Measurements from ENCODE around the gene NRIP1.

NRIP1 gene

GRCh38 chr21:14926186-14926585 lies 138.6 kb downstream of the NRIP1 start:
- H3K9me3 ChIP-seq (ENCODE audit: control insufficient read depth, insufficient read depth, low read length): no peaks in the 10 kb centered on the region
- H3K36me3 ChIP-seq (ENCODE audit: control insufficient read depth, insufficient read depth, low read length): no peaks in the 10 kb centered on the region
- H3K27ac ChIP-seq (ENCODE audit: low read length): no peak overlapping the region
- no CpG with 5 or more reads among the region's 3 CpGs for WGBS (ENCODE audit: insufficient coverage, insufficient read length)
- H3K27me3 ChIP-seq (ENCODE audit: control insufficient read depth, insufficient read depth, low read length): no peaks in the 10 kb centered on the region
- no peak for DNase-seq (ENCODE audit: low read depth, low spot score)
- no peaks in the 10 kb centered on the region for H3K4me1 ChIP-seq (ENCODE audit: control insufficient read depth, insufficient read depth, low read length)
- H3K4me3 ChIP-seq (ENCODE audit: low read length): no peak overlapping the region

DNA sequence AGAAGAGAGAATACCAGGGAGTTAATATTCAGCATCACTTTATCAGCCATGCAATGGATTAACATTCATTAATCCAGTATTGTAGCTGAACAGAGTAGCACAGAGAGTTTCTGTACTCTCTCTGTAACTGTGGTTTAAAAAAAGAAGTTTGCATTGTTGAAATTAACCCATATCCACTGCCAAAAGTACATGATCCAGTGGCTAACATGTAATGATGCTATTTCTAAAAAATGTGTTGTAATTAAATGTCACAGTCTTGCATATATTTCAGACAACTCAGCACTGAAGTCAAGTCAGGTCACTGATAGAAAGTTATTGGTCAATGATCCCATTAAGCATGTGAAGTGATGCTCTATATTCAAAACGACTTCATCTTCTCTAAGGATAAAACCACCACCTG lies 141.3 kb downstream of the NRIP1 start:
- Histone ChIP-seq H3K4me3 (ENCODE audit: low read length) (no peak overlapping the region), H3K27me3 (ENCODE audit: control insufficient read depth, insufficient read depth, low read length) (no peaks in the 10 kb centered on the region), H3K9me3 (ENCODE audit: control insufficient read depth, insufficient read depth, low read length) (no peaks in the 10 kb centered on the region), H3K27ac (ENCODE audit: low read length) (no peak overlapping the region), H3K36me3 (ENCODE audit: control insufficient read depth, insufficient read depth, low read length) (no peaks in the 10 kb centered on the region), H3K4me1 (ENCODE audit: control insufficient read depth, insufficient read depth, low read length) (no peaks in the 10 kb centered on the region)
- WGBS (ENCODE audit: insufficient coverage, insufficient read length): no CpG with 5 or more reads among the region's 1 CpG
- DNase-seq (ENCODE audit: low read depth, low spot score): no peak

GRCh38 chr21:14922980-14923379 lies 141.8 kb downstream of the NRIP1 start:
- Histone ChIP-seq H3K4me1 (ENCODE audit: control insufficient read depth, insufficient read depth, low read length) (no peaks in the 10 kb centered on the region), H3K4me3 (ENCODE audit: low read length) (no peak overlapping the region), H3K27ac (ENCODE audit: low read length) (no peak overlapping the region), H3K9me3 (ENCODE audit: control insufficient read depth, insufficient read depth, low read length) (no peaks in the 10 kb centered on the region), H3K27me3 (ENCODE audit: control insufficient read depth, insufficient read depth, low read length) (no peaks in the 10 kb centered on the region), H3K36me3 (ENCODE audit: control insufficient read depth, insufficient read depth, low read length) (no peaks in the 10 kb centered on the region)
- no peak for DNase-seq (ENCODE audit: low read depth, low spot score)
- WGBS (ENCODE audit: insufficient coverage, insufficient read length): no CpG with 5 or more reads among the region's 1 CpG

DNA sequence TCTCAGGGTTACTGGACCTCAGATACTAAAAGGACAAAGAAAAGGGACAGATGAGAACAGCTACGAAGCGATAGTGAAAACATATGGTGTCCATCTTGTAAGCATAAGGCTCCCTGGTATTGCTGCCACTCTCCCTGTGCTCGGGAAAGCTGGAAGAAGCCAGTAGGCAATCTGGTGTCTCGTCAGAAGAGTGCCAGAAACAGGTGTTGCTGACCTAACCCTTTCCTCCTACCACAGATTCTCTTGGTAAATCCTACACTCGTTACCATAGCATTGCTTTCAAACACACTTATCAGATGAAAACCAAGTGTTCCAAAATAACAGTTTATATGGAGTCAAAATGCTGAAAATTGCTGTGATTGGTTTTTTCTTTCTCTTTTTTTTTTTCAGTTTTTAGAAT lies 146.3 kb downstream of the NRIP1 start:
- Histone ChIP-seq H3K27me3 (ENCODE audit: control insufficient read depth, insufficient read depth, low read length) (no peaks in the 10 kb centered on the region), H3K4me3 (ENCODE audit: low read length) (no peak overlapping the region), H3K36me3 (ENCODE audit: control insufficient read depth, insufficient read depth, low read length) (no peaks in the 10 kb centered on the region), H3K27ac (ENCODE audit: low read length) (no peak overlapping the region), H3K4me1 (ENCODE audit: control insufficient read depth, insufficient read depth, low read length) (no peaks in the 10 kb centered on the region; the same call in 1 of the 2 replicates), H3K9me3 (ENCODE audit: control insufficient read depth, insufficient read depth, low read length) (no peaks in the 10 kb centered on the region)
- WGBS (ENCODE audit: insufficient coverage, insufficient read length): no CpG with 5 or more reads among the region's 5 CpGs
- DNase-seq (ENCODE audit: low read depth, low spot score): no peak

DNA sequence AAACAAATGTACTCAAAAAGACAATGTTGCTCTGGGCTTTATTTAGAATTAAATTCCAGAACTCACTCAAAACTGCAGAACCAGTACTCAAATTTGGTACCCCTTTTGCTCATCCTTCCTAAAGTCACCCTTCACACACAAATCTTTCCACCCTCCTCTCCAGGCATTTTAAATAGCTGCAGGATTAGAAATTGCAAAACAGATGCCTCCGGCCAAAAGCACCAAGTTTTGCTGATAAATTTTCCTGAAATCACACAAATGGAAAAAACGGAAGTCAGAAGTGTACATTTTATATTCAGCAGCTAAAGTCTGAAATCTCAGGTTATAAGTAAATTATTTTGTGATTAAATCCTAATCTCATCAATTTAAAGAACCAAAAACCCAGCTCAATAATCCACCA lies 147.0 kb downstream of the NRIP1 start:
- Histone ChIP-seq H3K4me3 (ENCODE audit: low read length) (no peak overlapping the region), H3K9me3 (ENCODE audit: control insufficient read depth, insufficient read depth, low read length) (no peaks in the 10 kb centered on the region), H3K36me3 (ENCODE audit: control insufficient read depth, insufficient read depth, low read length) (no peaks in the 10 kb centered on the region), H3K27me3 (ENCODE audit: control insufficient read depth, insufficient read depth, low read length) (no peaks in the 10 kb centered on the region), H3K4me1 (ENCODE audit: control insufficient read depth, insufficient read depth, low read length) (no peaks in the 10 kb centered on the region; the same call in 1 of the 2 replicates), H3K27ac (ENCODE audit: low read length) (no peak overlapping the region)
- no peak for DNase-seq (ENCODE audit: low read depth, low spot score)
- WGBS (ENCODE audit: insufficient coverage, insufficient read length): no CpG with 5 or more reads among the region's 2 CpGs

GRCh38 chr21:14916676-14917141 lies 148.1 kb downstream of the NRIP1 start:
- no peaks in the 10 kb centered on the region for H3K36me3 ChIP-seq (ENCODE audit: control insufficient read depth, insufficient read depth, low read length)
- WGBS (ENCODE audit: insufficient coverage, insufficient read length): no CpG with 5 or more reads among the region's 3 CpGs
- H3K4me1 ChIP-seq (ENCODE audit: control insufficient read depth, insufficient read depth, low read length): no peaks in the 10 kb centered on the region; the same call in 1 of the 2 replicates
- peak; percentile 25 for DNase-seq (ENCODE audit: low read depth, low spot score)
- H3K4me3 ChIP-seq (ENCODE audit: low read length): no peak overlapping the region
- no peaks in the 10 kb centered on the region for H3K9me3 ChIP-seq (ENCODE audit: control insufficient read depth, insufficient read depth, low read length)
- no peaks in the 10 kb centered on the region for H3K27me3 ChIP-seq (ENCODE audit: control insufficient read depth, insufficient read depth, low read length)
- no peak overlapping the region for H3K27ac ChIP-seq (ENCODE audit: low read length)

DNA sequence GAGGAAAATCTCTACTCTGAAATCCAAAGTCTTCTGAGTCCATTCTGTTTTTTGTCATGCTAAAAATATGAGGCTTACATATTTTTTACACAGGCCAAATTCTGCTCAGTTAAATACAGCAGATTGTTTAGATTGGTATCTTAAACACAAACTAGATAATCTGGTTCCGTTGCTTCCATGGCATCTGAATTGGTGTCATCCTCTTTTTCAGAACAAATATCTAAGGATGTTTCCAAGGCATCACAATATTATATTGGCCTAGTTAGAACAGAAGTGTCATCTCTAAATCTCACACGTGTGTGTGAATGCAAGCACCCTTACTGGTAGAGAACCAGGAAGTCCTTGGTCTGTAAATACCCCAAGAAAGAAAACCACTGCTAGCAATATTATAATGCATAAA lies 151.2 kb downstream of the NRIP1 start:
- no peak overlapping the region for H3K27ac ChIP-seq (ENCODE audit: low read length)
- WGBS (ENCODE audit: insufficient coverage, insufficient read length): no CpG with 5 or more reads among the region's 2 CpGs
- no peaks in the 10 kb centered on the region for H3K27me3 ChIP-seq (ENCODE audit: control insufficient read depth, insufficient read depth, low read length)
- H3K36me3 ChIP-seq (ENCODE audit: control insufficient read depth, insufficient read depth, low read length): no peaks in the 10 kb centered on the region
- H3K4me3 ChIP-seq (ENCODE audit: low read length): no peak overlapping the region
- DNase-seq (ENCODE audit: low read depth, low spot score): no peak
- no peaks in the 10 kb centered on the region for H3K9me3 ChIP-seq (ENCODE audit: control insufficient read depth, insufficient read depth, low read length)
- H3K4me1 ChIP-seq (ENCODE audit: control insufficient read depth, insufficient read depth, low read length): no peaks in the 10 kb centered on the region; the same call in 1 of the 2 replicates

DNA sequence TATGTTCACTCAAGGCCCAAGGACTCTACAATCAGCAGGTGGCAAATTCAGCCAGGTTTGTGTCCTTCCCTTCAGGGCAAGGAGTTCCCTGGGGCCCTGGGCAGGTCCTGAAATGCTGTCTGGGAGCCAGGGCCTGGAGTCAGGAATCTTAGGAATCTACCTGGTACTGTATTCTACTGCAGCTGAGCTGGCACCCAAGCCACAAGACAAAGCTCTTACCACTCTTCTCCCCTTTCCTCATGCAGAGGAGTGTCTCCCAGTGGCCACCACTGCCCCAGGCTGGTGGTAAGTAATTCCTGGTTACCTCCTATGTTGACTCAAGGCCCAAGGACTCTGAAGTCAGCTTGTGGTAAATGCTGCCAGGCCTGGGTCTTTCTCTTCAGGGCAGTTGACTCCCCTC lies 153.4 kb downstream of the NRIP1 start:
- no peaks in the 10 kb centered on the region for H3K9me3 ChIP-seq (ENCODE audit: control insufficient read depth, insufficient read depth, low read length)
- DNase-seq (ENCODE audit: low read depth, low spot score): no peak
- no peak overlapping the region for H3K27ac ChIP-seq (ENCODE audit: low read length)

More for the DNA sequence above, 153.4 kb downstream of the NRIP1 start:
- Histone ChIP-seq H3K27me3 (ENCODE audit: control insufficient read depth, insufficient read depth, low read length) (no peaks in the 10 kb centered on the region), H3K36me3 (ENCODE audit: control insufficient read depth, insufficient read depth, low read length) (no peaks in the 10 kb centered on the region), H3K4me3 (ENCODE audit: low read length) (no peak overlapping the region), H3K4me1 (ENCODE audit: control insufficient read depth, insufficient read depth, low read length) (no peaks in the 10 kb centered on the region; the same call in 1 of the 2 replicates)

Measured in iPS DF 6.9 (cell line).